ENCODE results near the gene DOCK4. TPM values are rescaled to one million over a fixed set of nuclear protein-coding genes. Genes with fewer than 3 reads are reported as not detected.
A peak's percentile ranks its signal among the peaks of the same experiment; 100 is the strongest.

The DOCK4 gene
- total and polyA plus RNA-seq, 2 of the 8 experiments (the other 6 are each of a cell fraction or from before 2014, with no cell fraction given) = 5.1 to 23.6 TPM

DNA sequence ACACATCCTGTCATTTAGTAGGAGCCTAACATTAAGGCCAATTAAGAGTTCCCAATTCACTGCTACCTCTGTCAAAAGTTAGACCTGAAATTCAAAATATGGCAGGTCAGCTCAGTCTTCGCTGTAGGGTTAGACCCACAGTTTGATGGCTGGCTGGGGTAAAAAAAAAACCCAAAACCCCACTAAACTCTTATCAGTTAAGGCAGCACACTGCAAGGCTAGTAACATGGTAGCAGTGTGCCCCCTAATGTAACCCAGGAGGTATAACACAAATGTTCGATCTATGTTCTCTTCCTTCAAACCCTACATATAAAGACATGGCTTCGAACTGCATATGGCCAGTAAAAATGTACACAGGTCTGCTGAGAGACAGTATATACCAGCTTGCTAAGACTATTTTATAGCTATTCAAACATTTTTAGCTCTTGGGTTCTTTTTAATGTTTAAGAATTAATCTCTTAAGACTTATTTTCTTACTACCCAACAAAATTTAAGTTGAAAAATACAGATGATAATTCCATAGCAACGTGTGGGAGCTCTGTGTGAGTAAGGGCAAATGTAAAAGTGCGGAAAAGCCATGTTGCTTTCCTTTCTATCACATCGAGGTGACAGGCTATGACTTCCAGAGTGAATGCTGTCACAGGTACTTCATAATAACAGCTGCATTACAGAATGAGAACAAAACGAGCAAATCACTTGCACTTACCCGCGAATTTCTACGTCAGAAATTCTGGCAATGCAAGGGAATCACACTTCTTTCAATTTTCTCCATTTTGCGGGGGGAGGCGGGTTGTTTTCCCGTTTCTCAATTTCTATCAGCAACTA is 475.5 kb downstream of the DOCK4 start:
- no peak overlapping the region for H4K5ac ChIP-seq (ENCODE audit: insufficient read length, low read depth, low read length)
- H3K79me1 ChIP-seq (ENCODE audit: low read depth, low read length) = no peaks in the 10 kb centered on the region
- FAIRE-seq = peak; percentile 50
- H3K56ac ChIP-seq (replicated peaks; ENCODE audit: insufficient read length, low read depth, low read length) = no peak overlapping the region
- H4K8ac ChIP-seq (ENCODE audit: extremely low read depth, insufficient read depth, low read length) = no peak overlapping the region
- H3K4me2 ChIP-seq (ENCODE audit: insufficient read depth in 1 of 2, low read depth in 2 of 2, low read length in 2 of 2) = no peak overlapping the region
- no peak overlapping the region for H2BK20ac ChIP-seq (ENCODE audit: low read length)
- H2BK120ac ChIP-seq (replicated peaks; ENCODE audit: low read depth, low read length) = no peak overlapping the region
- H3K4me1 ChIP-seq (replicated peaks in 1 of 4; ENCODE audit: control insufficient read depth in 3 of 4, insufficient read depth in 4 of 4, low read length in 3 of 4) = no peaks in the 10 kb centered on the region
- no peaks in the 10 kb centered on the region for H4K20me1 ChIP-seq (replicated peaks in 1 of 2; ENCODE audit: control insufficient read depth in 1 of 2, insufficient read depth in 2 of 2, low read length in 2 of 2)
- no peak overlapping the region for H3K14ac ChIP-seq (ENCODE audit: insufficient read length)
- H3K23ac ChIP-seq (ENCODE audit: insufficient read length) = no peak overlapping the region
- H4K91ac ChIP-seq (replicated peaks; ENCODE audit: insufficient read length, low read length) = no peak overlapping the region
- H2BK12ac ChIP-seq (ENCODE audit: low read depth, low read length) = no peak overlapping the region
- H2AFZ ChIP-seq (ENCODE audit: low read length) = no peak overlapping the region
- H3K9ac ChIP-seq (replicated peaks in 1 of 4; ENCODE audit: extremely low read depth in 1 of 4, low read depth in 3 of 4, low read length in 3 of 4) = no peak overlapping the region
- no peak overlapping the region for H3K27ac ChIP-seq (ENCODE audit: low read depth, low read length)
- TF ChIP-seq HDAC6 (IDR thresholded peaks at IDR 0.05; ENCODE audit: low read depth, low read length) = no peak
- TF ChIP-seq RAD21 (IDR thresholded peaks at IDR 0.05 in 1 of 2, conservative IDR thresholded peaks at IDR 0.05 in 1 of 2; ENCODE audit: low read depth in 2 of 2, low read length in 2 of 2) = peak; percentile 88 to 90
- TF ChIP-seq, protein P1, sequence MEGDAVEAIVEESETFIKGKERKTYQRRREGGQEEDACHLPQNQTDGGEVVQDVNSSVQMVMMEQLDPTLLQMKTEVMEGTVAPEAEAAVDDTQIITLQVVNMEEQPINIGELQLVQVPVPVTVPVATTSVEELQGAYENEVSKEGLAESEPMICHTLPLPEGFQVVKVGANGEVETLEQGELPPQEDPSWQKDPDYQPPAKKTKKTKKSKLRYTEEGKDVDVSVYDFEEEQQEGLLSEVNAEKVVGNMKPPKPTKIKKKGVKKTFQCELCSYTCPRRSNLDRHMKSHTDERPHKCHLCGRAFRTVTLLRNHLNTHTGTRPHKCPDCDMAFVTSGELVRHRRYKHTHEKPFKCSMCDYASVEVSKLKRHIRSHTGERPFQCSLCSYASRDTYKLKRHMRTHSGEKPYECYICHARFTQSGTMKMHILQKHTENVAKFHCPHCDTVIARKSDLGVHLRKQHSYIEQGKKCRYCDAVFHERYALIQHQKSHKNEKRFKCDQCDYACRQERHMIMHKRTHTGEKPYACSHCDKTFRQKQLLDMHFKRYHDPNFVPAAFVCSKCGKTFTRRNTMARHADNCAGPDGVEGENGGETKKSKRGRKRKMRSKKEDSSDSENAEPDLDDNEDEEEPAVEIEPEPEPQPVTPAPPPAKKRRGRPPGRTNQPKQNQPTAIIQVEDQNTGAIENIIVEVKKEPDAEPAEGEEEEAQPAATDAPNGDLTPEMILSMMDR (IDR thresholded peaks at IDR 0.05; ENCODE audit: control extremely low read depth in 1 of 3, insufficient read depth in 1 of 3, low read depth in 1 of 3, low read length in 3 of 3) = peak in 2 of 3 experiments; percentile 68 to 73; a peak in 3 of 4 replicates
- TF ChIP-seq CHD1 (IDR thresholded peaks at IDR 0.05; ENCODE audit: low read depth, low read length) = no peak
- DNase-seq (ENCODE audit: low read depth in 1 of 2, low spot score in 2 of 2) = no peak
- no peaks in the 10 kb centered on the region for H3K9me3 ChIP-seq (ENCODE audit: insufficient read depth in 2 of 2, low read depth in 1 of 2, low read length in 1 of 2)
- WGBS, 2 experiments (ENCODE audit: extremely low coverage in 1 of 2, insufficient coverage in 1 of 2, insufficient read length in 1 of 2, insufficient replicate concordance in 2 of 2, low coverage in 1 of 2, low lambda C conversion rate in 2 of 2, missing lambda C conversion rate in 1 of 2) = 92% methylated on average over 13 of the region's 13 CpGs; no CpG with 5 or more reads in 1 of the 2 experiments
- H2AK5ac ChIP-seq (ENCODE audit: low read depth, low read length) = no peak overlapping the region
- no peaks in the 10 kb centered on the region for H3K23me2 ChIP-seq (ENCODE audit: low read depth, low read length)
- no peak overlapping the region for H3K18ac ChIP-seq (ENCODE audit: extremely low read depth, low read length)
- no peak overlapping the region for H3K4me3 ChIP-seq (ENCODE audit: extremely low read depth in 1 of 4, insufficient read depth in 2 of 4, low read depth in 3 of 4, low read length in 4 of 4)
- POLR2A ChIA-PET (ENCODE audit: partially characterized antibody) = no interaction called here
- H2BK5ac ChIP-seq (ENCODE audit: low read depth, low read length) = no peak overlapping the region
- no peak overlapping the region for H3K4ac ChIP-seq (replicated peaks; ENCODE audit: insufficient read length, low read depth, low read length)
- no peak overlapping the region for H2BK15ac ChIP-seq (ENCODE audit: low read length)
- no peaks in the 10 kb centered on the region for H3K79me2 ChIP-seq (ENCODE audit: control insufficient read depth in 1 of 2, insufficient read depth in 2 of 2, low read length in 2 of 2)
- H3K36me3 ChIP-seq (ENCODE audit: control insufficient read depth in 2 of 4, insufficient read depth in 4 of 4, low read length in 3 of 4) = peaks cover 0 to 3% (median 0%) of the 10 kb centered on the region in 4 experiments; a peak in 1 of 8 replicates
- CTCF ChIA-PET (ENCODE audit: partially characterized antibody) = interaction anchor here (0.6 to 4.8 kb wide), 49 partner anchors 8 to 1685 kb away, joined by 3 to 37 read pairs (median 4); no protein-coding TSS in a partner anchor
- H3K27me3 ChIP-seq (replicated peaks in 1 of 4; ENCODE audit: control insufficient read depth in 3 of 4, extremely low read depth in 1 of 4, insufficient read depth in 3 of 4, low read length in 3 of 4) = no peaks in the 10 kb centered on the region

Data from H1 (cell line).